GM13976 (cell line): Measurements from ENCODE around the gene ZIC5.

ENCODE experiments used
- DNase-seq: peaks from one replicate; pipeline ENCODE4 v3.0.0; 2012; ENCODE audit warnings: low spot score
- CTCF ChIP-seq: IDR thresholded peaks from 2 replicates; pipeline ENCODE4 v1.5.1; 2012; ENCODE audit warnings: borderline replicate concordance, mild to moderate bottlenecking; ENCODE audit not compliant: insufficient read depth; ENCODE audit errors: extremely low read depth, missing control alignments, control extremely low read depth
- in situ Hi-C: fragments of 300-500 bp; cut with MboI; formaldehyde crosslinking; loops from one replicate; pipeline ENCODE4 v1.12.0; 2022; ENCODE audit warnings: low sequenced_read_pairs, mixed read lengths, inconsistent platforms; ENCODE audit not compliant: unreplicated experiment

The ZIC5 gene

DNA sequence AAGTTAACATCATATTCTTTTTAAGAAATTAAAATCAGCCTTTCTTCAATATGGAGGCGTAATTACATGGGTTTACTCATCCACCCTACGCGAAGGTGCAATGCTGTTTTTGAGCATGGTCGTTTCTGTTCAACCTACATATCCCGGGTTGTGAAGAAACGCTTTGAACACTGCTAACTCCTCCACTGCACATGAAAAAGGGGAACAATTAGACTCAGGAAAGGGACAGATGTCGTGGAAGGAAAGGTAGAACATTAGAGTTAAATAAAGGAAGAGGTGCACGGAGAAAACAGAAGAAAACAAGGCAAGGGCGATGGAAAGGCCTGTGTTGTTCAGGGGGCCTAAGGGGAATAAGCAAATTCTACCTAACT is 4.1 kb downstream of the ZIC5 start:
- in situ Hi-C loops = no loop called here
- no peak for TF ChIP-seq CTCF
- DNase-seq = no peak

DNA sequence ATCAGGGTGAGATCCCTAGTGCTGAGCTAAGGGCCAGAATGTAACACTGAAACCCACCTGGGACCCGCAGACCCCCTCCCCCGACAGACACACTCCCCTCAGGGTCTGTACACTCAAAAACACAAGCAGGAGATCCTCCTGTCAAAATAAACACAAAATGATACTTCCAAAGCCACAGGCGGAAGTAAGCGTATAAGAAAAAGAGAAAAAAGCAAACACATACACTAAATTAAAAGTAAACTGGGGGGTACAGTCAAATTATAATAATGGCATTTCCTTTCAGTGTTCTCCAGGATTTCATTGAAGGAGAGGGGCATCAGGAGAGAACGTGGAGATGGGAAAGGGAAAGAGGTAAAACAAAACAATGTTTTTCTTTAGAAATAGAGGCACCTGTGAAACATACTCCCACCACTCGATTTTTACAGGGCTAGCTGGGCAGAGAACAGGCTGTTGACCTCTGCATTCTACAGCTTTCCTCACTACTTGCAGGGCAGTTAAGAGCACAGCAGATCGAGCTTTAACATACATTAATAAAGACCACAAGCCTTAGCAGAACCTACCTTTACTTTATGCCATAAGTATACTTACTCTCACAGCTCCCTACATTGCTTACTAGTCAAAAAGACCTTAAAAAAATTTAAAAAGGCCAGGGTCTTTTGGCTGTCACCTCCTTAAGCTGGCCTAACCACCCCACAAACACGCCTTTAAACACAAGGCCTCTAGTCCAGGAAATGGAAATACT is 5.3 kb downstream of the ZIC5 start:
- DNase-seq = no peak

DNA sequence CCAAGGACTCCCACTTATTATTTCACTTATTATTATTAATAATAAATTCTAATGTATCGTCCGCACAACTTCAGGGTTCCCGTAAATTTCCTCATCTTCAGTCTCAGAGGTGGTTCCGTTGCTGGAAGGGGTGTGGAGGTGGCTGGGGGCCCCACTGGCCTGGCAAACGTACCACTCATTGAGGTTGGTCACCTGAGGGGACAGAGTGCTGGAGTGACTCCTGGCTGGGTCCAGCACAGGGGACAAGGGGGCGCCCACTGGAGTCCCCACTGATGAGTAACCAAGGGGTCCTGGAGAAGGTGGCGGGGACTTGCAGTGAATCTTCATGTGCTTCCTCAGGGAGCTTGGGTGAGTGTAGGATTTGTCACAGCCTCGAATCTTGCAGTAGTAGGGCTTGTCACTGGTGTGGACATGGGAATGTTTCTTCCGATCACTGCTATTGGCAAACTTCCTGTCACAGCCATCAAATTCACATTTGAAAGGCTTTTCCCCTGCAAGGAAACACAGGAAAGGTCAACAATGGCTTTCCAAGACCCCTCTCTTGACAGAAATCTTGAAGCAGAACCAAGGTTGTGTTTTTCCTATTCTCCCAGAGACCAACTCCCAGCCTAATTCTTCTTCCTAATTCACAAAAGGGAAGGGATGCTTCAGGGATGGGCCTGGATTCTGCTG is 6.1 kb downstream of the ZIC5 start:
- in situ Hi-C loops = no loop called here
- DNase-seq = no peak
- TF ChIP-seq CTCF = no peak

More for the DNA sequence above, 5.3 kb downstream of the ZIC5 start:
- in situ Hi-C loops = no loop called here
- no peak for TF ChIP-seq CTCF

DNA sequence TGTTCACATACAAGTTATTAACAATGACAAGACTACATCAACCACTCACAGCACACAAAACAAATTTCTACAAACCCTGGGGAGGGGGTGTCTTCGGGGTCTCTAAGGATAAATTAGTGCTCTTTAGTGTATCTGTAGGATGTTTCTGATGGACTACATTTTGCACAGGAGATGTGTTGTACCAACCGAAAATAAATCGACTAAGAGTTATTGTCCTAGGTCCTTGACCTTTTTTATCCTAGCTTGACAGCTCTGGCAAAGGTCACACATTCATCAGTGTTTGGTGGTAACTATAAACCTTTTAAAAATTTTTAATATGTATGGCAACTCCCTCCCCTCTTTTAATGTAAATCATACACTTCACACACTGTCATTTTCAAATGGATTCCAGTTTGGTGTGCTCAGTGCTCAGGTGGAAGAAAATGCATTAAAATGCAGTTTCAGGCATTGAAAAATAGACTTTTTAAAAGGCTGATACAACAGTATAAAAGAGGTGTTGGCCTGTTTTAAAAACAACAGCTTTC is 7.7 kb downstream of the ZIC5 start:
- in situ Hi-C loops = no loop called here
- no peak for DNase-seq
- no peak for TF ChIP-seq CTCF

GRCh38 chr13:99962242-99962641 is 9.3 kb downstream of the ZIC5 start:
- TF ChIP-seq CTCF = no peak
- no peak for DNase-seq
- in situ Hi-C loops = no loop called here

DNA sequence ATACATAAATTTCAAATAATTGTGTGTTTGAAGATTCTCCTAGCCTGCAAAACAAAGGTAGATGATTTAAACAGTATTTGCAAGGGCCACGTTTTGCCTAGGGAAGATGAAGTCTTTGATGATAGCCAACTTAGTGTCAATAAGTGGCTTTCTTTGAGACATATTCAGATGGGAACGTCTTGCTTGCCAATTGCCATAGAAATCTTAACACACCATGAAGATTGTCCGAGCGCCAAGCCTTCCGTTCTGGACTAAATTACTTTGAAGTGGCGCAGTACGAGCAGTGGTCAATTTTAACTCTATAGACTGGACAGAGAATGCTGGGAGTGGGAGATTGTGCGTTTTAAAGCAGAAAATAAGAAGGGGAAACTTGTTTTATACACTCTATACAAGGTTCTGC is 9.9 kb downstream of the ZIC5 start:
- in situ Hi-C loops = no loop called here

More for the DNA sequence above, 9.9 kb downstream of the ZIC5 start:
- TF ChIP-seq CTCF = no peak
- DNase-seq = no peak
